IPS-NIHi7 (cell line): Measurements from ENCODE around the gene TREM1.
A peak's percentile ranks its signal among the peaks of the same experiment; 100 is the strongest.
"Not testable (repeated sequence)": the region's sequence is repeated elsewhere in the genome, so short reads cannot be mapped to it uniquely, and the experiment has no call there.

Experiments
- DNase-seq: peaks from one replicate; pipeline ENCODE4 v3.0.0; 2012; ENCODE audit warnings: mixed read lengths; ENCODE audit errors: extremely low spot score

Gene TREM1

DNA sequence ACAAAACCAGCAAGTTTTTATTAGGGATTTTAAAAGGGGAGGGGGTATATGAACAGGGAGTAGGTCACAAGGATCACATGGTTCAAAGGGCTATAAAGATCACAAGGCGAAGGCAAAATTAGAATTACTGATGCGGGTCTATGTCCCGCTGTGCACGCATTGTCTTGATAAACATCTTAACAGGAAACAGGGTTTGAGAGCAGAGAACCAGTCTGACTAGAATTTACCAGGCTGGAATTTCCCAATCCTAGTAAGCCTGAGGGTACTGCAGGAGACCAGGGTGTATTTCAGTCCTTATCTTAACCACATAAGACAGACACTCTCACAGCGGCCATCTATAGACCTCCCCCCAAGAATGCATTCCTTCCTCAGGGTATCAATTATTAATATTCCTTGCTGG is 10.8 kb upstream of the TREM1 start:
- DNase-seq = not testable (repeated sequence)

DNA sequence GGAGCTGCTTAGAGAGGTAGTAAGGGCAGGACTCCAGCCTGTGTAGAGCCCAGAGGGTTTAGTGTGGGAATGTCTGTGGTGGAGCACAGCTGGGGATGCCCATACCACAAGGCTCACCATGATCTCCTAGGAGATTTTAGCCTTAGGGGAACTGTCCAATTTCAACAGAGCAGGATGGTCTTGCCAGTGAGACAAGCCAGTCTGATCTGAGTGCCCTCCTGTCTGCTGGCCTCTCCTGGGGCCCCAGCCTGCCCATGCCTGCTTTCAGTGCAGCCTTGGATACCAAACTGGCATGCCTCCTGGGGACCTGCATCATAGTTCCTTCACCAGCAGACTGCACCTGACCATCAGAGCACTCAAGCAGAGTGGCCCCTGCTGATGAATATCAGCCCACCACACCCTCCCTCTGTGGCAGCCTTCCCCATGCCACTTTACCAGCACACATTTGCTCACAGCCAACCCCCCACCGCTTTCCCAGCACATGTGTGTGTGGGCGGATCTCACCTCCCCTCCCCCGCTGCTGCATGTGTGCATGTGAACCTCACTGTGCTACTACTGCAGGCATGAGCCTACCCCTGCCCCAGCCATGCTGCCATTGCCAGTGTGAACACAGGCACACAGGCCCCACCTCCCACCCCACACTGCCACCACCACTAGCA is 7.9 kb upstream of the TREM1 start:
- no peak for DNase-seq

DNA sequence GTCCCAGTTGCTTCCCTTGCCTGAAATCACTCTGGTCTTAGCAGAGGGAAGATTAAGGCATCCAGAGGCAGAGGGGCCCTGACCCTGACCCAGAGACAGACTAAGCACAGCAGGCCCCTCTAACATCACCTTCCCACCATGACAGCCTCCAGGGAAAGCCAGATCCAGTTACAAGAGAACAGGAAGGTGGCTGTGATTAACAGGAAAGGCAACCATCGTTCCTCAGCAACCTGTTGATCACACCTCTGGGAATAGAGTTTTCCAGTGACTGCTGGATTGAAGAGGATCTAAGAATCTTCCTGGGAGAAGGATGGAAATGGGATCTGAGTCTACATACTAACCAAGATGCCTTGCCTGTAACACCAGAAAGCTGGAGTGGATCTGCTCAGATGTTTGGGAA is 5.2 kb upstream of the TREM1 start:
- no peak for DNase-seq

DNA sequence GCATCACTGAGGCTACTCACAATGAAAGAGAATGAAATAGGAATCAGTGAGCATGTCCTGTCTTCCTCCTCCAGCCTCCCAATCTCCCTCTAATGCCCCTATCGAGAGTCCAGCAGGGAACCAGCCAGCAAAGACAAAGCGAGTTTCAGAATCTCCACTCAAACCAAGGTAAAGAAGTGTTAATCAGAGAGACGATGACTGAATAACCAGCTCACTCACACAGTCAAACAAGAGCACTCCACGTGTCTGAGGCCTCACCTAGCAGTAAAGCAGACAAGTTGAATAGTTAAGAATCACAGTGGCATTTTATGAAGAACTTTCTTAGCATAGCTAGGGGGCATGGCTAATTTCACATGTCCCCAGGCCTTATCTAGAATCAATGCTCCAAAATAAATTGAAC is 3.3 kb upstream of the TREM1 start:
- no peak for DNase-seq

DNA sequence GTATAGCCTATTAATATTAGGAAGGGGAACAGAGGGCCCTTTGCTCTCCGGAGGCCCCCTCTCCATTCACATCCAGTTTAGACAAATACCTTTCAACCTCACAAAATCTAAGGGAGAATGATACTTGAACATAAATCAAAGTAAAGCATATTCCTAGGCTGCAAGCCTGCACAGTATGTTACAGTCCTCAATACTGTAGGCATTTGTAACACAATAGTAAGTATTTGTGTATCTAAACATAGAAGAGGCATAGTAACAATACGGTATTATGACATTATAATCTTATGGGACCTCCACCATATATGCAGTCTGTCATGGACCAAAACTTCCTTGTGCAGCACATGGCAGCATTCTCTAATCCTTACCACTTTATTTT is 2.3 kb upstream of the TREM1 start:
- no peak for DNase-seq

DNA sequence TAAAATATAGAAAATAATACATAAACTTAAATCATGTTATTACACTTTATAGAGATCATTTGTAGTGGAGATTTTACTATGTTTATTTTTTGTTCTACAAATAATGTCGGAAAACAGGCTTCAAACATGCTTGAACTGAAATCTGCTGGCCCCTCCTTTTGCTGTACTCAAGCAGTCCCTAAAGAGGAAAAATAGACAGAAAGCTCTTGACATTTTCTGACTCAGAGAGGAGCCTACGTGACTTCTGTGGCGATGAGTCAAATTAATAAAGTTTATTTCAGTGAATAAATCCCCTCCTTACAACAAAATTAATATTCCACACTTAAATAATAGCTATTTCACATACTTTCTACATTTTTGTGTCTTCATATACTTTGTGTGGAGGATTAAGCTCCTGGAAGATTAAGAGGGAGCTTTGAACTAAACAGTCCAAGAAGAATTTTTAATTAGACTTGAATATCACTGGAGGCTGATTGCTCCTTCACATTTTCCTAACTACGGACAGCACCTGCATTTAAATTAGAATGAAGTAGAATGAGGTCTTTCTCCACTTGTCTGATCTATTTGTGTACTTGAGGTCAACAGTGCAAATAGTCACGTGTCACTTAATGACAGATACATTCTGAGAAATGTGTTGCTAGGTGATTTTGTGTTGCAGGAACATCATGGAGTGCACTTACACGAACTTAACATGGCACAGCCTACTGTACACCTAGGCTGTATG is 1.7 kb upstream of the TREM1 start:
- no peak for DNase-seq

DNA sequence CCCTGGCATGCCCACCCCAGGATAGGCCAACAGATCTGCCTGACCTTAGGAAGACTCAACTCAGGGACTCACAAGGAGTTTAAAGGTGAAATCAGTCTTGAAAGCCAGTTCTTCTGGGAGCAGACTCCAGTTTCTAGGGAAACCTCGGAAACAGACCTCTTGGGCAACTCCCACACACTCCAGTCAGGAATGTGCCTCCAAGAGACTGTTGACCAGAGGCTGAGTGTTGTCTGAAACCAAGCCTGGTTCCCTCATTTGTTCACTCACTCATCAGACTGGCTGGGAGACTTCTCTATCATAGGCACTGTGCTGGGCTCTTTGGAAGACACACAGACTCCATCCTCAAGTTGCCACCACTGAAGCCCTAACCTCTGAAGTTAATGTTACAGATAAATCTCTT is 1.8 kb downstream of the TREM1 start:
- DNase-seq = no peak

DNA sequence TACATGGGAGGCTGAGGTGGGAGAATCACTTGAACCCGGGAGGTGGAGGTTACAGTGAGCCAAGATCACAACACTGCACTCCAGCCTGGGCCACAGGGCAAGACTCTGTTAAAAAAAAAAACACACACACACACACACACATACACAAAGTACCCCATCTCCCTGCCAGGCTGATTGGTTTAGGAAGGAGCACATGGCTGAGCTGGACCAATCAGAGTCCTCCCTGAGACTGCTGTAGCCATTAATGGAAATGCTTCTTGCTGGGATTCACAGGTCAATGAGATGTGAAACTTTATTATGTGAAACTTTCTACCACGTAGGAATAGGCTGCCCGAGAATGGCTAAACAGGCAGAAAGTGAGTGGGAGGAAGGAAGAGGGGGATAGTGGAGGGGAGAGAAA is 2.9 kb downstream of the TREM1 start:
- no peak for DNase-seq

DNA sequence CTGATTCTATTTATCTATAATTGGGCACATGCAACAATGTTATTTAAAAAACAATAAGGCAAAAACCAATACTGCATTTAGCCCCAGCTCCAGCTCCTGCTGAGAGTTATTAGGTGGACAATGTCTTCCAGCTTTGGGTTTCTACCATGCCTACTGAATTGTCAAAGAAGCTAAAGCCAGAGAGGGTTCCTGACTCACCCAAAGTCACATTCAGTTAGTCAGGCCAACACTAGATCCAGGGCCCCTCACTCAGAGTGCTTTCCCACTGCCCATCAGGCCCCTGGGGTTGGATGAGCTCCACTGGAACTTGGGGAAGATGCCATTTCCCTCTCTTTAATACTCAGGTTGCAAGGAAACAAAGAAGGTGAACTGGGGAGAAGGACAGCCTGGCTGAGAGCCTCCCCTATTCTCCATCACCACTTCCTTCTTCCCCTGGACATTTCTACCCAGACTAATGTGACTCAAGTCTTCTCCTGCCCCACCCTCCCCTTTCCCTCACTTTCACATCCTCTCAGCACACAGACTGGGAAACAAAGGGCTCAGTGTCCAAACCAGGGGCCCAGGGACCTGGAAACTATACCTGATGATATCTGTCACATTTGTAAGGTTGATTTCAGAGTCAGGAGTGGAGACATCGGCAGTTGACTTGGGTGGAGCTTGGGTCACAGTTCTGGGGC is 6.0 kb downstream of the TREM1 start:
- DNase-seq = no peak

DNA sequence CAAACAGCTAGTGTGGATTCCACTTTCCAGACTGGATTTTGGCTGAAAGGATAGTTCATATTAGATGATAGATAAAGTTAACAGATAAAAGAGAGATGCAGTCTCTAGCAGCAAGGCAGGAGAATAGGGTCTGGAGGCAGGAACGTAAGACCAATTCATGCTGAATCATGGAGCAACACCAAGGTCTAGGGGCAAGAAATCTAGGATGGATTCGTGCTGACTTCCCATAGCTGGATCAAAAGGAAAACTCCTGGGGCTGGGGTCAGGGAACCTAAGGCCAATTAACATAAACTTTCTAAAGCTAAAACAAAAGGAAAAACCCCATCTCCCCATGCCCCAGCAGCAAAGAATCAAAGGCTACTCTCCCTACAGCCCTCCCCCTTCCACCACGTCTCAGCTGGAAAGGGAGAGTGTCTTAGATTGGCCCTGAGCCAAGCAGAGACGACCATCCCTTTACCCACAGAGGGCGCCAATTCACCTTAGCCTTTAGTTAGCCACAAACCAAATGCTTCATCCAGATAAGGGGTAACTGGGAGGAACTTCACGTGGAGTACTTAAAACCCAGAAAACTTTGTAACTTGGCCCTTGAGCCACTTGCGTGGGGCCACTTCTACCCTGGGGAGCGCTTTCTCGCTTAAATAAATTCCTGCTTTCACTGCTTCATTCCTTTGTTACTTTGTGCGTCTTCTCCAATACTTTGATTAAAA is 7.6 kb downstream of the TREM1 start:
- DNase-seq = peak; percentile 88

DNA sequence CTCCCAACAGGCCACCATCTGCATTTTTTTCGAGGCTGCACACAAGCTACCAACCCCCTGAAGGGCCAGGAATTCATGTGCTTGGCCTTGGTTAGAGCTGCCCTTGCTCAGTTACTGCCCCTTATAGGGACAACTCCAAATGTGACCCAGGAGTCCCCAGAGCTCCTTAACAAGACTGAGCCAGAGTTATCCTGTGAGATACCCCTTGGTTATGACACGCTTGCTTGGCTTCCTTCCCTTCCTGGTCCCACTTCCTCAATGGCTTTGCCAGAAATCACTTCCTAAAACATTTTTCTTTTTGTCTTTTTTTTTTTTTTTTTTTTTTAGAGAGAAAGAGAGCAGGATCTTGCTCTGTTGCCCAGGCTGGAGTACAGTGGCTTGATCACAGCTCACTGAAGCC is 8.9 kb downstream of the TREM1 start:
- DNase-seq = no peak

DNA sequence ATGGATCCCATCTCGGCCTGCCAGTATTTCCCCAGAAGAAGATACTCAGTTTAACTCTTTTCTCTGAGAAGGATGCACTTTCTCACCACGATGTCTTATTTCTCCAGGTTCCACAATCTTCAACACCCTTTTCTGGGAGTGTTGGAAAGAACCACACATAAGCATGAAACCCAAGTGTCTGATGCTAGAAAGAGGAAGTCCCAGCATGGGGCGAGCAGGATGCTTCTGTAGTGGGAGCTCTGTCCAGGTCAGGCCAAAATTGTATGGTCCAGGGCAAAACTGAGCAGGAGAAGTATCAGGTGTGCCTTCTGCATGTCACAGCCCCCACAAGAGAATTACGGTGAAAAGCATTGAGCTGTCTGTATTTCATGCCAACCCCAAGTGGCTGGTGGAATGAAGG is 11.0 kb downstream of the TREM1 start:
- no peak for DNase-seq

DNA sequence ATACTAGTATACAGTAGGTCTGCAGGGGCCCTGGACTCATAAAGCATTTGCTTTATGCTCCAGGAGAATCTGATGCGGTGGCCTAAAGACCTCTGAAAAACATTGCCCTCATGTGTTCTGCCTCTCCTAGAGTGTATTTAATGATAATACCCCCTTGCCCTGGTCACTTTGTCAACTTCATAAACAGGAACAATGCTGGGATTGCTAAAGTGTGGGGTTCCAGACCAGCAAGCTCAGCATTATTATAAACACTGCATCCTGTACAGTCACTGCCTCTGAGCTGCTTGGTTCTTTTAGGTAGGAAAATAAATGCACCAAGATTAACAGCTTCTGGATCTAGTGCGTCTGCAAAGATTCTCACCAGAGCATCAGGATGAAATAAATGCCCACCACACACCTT is 12.2 kb downstream of the TREM1 start:
- no peak for DNase-seq

DNA sequence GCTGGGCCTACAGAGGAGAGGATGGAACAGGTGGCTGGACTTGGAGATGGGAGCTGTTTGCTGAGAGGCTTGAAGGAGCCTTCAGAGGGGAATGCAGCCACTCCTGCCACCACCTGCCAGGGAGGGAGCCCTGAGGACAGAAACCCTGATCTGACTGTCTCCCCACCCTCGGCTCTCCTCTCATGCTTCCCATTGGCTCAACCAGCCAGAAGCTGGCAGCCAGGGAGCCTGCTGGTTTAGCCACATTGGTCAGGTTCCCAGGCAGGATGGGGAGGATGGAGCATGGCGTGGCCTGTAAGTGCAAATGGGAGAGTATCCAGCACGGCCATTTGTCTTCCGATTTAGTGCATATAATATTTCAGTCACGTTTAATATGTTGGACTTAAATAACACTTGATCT is 12.8 kb downstream of the TREM1 start:
- peak; percentile 39 for DNase-seq

DNA sequence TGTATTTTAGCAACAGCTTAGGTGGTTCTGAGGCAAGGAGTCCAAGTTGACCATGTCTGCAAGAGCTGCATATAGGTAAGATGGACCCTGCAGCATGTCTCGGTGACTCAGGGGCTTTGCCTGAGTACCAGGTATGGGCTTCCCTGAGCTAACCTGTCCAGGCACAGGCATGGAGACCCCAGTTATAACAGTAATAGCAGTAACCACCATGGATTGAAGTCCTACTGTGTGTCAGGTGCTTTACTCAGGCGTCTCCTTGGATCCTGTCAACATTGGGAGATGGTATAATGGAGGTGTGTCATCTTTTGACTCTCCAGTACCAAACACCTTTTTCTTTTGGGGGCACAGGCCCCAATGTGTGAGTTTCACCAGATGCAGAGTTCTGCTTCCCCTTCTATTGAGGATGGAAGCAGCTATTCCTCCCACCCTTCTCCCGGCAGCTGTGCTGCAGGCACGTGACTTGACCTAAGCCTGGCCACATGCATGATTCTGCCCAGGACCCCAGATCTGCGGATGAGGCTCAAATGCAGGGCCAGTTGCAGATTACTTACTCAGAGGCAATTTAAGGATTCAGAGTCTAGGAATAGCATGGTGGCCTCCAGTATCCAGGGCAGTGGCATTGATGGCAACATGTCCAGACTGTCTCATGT is 13.8 kb downstream of the TREM1 start:
- no peak for DNase-seq

DNA sequence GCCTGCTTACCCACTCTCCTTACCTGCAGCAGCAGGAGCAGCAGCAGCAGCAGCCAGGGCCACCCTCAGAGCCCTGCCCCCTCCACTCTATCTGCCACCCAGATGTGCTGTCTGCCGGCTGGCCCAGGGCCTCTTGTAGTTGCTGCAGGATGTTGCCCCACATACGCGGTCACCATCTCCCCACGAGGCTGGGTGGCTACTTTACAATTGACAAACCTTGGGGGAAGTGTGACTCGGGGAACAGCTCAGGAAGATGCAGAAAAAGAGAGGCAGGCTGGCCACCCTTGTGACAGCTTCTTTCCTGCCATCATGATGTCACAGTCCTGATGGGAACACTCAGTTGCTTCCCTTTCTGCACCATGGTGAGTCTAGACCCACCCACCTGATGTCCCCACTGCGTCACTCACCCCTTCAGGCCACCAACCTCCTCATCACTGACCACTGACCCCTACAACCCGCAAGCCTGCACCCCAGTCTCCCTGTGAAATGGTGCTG is 14.5 kb downstream of the TREM1 start:
- no peak for DNase-seq

DNA sequence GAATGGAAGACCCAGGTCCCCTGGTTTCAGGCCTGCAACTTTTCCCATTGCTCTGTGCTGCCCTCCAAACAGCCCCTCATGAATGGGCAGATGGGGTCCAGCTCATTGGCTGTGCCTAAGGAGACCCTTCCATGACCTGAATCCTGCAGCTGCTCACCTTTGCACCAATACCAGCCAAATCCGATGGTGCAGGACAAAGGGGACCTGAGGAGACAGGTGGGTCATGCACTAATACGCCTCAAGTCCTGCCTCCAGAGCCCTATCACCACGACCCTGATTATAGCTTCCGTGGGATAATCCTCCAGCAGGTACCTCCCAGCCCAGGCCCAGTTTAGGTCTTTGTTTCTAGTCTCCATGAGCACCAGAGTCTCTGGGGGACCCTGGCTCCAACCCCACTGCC is 16.8 kb downstream of the TREM1 start:
- no peak for DNase-seq

DNA sequence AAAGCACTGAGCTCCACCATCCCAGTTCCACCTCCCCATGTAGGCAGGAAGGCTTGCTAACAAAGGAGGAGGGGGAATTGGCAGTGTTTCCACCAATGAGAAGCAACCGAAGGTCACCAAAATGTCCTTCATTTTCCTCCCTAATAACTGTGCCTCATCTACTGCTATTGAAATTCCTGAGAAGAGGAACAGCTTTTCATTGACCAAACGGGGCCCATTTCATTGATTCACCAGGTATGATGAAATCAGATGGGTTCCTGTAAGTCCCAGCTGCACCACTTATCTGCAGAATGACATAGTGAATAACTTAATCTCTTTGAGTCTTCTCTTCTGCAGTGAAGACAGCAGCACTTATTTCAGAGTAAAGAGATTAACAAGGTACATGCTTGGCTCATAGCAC is 17.3 kb downstream of the TREM1 start:
- DNase-seq = no peak

DNA sequence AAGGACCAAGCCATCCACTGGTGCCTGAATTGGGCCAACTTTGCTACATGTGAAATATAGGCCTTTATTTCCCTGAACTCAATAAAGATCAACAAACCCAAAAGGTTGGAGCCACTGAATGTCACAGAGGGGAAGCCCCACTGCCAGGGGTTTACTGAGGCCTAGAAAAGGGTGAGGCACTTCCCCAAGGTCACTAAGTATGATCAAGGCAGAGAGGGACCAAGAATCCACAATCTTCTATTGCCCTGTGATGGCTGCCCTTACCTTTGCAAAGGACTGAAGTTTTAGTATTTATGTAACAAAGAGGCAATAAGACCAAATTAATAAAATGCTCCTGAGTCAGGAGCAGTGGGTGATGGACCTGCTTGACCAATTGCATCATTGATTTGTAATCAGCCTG is 18.0 kb downstream of the TREM1 start:
- no peak for DNase-seq

DNA sequence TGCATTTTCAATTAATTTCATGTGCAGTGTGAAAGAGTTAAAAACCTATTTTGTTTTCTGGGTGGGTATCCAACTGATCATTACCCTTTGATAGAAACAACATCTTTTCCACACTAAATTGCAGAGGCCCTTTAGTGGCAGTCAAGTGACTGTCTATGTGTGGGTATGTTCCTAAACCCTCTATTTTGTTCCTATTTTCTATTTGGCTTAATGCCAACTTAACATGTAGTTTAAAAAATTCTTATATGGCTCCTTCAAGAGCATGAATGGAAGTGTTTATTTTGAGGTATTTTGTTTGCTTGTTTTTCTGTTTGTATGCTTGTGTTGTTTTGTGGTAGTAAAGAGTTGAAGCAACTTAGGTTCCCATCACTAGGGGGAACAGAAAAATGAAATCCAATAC is 19.9 kb downstream of the TREM1 start:
- no peak for DNase-seq

DNA sequence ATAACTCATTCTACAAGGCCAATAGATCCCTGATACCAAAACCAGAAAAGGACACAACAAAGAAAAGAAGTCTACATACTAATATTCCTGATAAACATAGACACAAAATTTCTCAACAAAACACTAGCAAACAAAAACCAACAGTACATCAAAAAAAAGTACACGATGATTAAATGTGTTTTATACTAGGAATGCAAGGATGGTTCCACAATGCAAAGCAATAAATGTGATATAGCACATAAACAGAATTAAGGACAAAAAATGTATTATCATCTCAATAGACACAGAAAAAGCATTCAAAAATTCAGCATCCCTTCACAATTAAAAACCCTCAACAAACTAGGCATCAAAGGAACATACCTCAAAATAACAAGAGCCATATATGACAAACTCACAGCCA is 23.2 kb downstream of the TREM1 start:
- DNase-seq = no peak

DNA sequence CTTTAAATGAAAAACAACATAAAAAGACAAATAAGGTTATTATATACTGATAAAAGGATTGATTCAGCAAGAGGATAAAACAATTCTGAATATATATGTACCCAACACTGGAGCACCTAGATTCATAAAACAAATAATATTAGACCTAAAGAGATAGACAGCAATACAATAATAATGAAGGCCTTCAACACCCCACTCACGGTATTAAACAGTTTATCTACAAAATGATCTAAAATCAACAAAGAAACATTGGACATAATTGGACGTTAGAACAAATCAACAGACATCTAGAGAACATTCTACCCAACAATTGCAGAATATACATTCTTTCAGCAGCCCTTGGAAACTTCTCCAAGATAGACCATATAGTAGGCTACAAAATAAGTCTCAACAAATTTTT is 24.1 kb downstream of the TREM1 start:
- no peak for DNase-seq
